ENCODE results near the gene TXNDC11.

Gene TXNDC11

GRCh38 chr16:11630046-11630767, 112.5 kb downstream of the TXNDC11 start:
- no peak for DNase-seq (ENCODE audit: low read depth)
